GM18868 (cell line): ENCODE measurements around the gene WDR48.
"Not testable (repeated sequence)": the region's sequence is repeated elsewhere in the genome, so short reads cannot be mapped to it uniquely, and the experiment has no call there.

ENCODE experiments used
- ATAC-seq: cut with Tn5 transposase; IDR thresholded peaks from one replicate; pipeline ENCODE4 v1.9.1; 2021; ENCODE audit warnings: mild to moderate bottlenecking, moderate library complexity; ENCODE audit not compliant: unreplicated experiment

WDR48 gene

DNA sequence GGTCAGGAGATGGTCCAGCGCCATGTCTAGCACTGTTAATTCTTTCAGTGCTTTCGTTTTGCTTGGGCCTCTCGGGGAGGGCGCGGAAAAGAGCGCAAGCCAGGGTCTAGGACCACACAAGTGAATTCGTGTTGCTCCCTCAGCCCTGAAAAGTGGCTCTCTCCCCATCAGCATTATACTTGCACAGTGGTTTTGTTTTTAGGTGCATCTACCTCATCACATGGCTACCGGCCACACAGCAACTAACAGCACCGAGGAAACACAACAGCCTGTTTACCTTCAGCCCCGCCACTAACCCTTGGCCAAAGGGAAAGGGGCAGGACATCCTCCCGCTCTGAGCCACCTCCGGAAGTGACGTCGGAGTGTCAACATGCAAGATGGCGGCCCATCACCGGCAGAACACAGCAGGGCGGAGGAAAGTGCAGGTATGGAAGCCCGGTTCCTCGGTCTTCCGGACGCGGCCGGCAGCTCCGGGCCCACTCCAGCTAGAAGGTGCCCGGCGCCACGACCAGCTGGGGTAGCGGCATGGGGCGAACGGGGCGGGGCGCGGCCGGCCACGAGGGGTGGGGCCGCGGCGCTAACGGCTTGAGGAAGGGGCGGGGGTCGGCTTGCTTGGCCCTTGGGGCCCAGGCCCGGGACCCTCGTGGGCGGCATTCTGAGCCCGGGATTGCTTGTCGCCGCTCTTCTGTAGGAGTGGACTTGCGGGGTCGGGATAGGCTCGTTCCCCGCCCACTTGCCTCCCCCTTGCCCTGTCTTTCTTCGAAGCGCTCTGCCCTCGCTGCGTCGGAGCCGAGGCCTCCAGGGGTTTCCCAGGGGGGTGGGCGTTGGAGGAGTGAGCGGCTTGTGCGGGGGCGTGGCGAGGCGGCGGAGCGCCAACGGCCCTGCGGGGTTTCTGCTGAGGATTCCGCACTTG, at the start of gene WDR48, which contains the start of gene SCN11A:
Gene WDR48 (plus strand): TSS at position 368 of the 913 bp plus-strand sequence. CDS start 10 bp downstream, at position 378.
Gene SCN11A (minus strand): TSS at position 296 of the 913 bp plus-strand sequence. CDS start 101,582 bp downstream, outside the sequence.
- ATAC-seq, result peak; percentile 96

DNA sequence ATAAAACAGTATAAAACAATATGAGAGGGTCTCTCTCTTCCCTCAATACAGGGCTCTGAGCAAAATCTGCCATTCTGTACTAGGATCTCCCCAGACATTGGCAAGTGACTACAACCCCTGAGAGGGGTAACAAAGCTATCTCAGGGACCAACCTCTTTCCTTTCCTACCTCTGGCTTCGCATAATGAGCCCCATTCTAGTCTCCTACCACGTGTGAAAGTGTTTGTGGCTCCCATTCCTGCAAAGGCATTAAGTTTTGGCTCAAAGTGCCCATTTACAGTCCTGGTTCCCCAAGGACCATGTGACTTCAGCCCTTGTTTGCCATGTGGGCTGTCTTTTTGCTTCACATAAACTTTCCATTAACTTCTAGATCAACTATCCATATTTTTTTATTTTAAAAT, 46.5 kb upstream of the WDR48 start:
- no peak for ATAC-seq

DNA sequence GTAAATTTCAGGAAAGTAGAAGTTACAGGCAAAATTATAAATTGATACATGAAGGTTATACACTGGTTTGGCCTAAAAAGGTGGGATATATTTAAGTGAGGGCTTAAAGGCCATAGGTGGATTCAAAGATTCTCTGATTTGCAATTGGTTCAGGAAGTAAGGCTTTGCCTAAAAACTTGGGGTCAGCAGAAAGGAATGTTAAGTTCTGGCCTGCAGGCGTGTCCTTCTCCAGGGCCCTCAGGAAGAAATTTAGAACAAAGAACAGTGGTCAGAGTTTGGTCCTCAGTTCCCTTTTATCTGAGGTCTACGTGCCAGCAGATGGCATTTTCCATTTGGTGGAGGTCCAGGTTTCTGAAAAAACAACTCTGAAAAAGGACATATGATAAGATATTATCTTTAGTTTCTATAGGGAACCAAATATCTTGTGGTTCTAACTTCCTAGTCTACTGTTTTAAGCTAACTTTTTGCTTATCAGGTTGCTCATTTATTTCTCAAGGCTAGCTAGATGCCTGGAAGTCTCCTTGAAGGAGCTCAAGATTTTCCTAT, 40.6 kb upstream of the WDR48 start:
- no peak for ATAC-seq

DNA sequence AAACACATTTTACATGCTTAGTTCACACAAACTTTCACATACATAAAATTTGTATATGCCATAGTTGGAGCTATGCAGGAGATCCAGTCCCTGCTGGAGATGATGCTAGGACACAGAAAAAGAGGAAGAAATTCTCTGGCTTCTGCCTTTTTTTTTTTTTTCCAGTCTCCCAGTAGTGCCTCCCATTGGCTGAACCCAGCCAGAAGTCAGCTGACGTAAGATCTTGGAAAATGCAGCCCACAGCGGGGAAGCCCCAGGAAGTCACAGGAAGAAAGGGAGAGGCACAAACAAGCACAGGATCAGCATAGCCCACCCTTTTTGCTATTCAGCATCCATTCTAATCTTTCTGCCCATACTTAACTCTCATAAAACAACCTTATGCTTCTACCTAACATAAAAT, 38.5 kb upstream of the WDR48 start:
- ATAC-seq, result no peak

DNA sequence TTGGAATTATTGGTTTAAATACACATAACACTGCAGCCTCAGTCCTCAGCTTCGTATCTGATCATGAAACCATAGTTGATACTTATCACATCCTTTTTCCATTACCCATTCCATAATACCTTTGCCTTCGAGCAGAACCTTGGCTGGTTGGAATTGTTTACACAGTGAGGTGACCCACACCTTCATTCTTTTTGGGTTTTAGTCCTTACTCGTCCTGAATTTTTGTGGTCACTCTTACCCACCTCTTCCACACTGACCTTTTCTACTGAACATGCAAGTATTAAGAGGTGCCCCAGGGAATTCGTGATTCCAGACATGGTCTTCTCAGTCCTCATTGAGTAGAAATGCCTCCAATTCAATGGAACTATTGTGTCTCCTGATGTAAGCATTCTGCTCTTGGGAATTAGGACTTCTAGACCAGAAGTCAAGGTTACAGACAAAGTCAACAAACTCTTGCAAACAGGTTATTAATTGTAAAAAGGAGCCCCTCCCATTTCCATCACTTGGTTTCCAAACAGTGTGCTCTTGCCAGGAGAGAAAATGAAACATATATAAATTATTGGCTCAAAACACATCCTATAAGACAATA, 37.8 kb upstream of the WDR48 start:
- ATAC-seq, result no peak

DNA sequence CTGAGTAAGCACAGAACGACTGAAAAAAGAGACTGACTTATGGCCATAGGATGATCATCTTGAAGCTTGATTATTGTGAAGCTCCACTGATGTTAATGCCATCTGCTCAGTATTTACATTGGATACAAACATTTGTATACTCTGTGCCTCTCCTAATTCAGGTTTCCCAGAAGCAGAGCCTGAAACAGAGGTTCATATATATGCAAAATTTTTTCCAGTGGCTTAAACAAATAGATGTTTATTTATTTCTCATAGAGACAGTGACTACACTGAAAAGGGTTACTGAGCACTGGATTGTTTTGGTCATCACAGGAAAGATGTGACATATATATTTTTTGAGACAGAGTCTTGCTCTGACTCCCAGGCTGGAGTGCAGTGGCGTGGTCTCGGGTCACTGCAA, 36.4 kb upstream of the WDR48 start:
- ATAC-seq, result no peak

DNA sequence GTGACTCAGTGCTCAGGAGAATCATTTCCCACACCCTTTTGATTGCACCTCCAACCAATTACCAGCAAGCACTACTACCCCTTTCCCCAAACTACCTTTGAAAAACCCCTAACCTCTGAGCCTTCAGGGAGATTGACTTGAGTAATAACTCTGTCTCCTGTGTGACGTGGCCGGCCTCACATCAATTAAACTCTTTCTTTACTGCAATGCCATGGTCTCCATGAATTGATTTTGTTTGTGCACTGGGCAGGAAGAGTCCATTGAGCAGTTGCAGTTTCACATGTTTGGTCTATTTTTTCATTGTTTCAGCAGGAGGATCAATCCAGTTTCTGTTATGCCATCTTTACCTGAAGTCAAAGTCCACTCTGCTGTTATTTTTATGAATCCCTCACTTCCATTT, 32.5 kb upstream of the WDR48 start:
- ATAC-seq, result peak; percentile 46

DNA sequence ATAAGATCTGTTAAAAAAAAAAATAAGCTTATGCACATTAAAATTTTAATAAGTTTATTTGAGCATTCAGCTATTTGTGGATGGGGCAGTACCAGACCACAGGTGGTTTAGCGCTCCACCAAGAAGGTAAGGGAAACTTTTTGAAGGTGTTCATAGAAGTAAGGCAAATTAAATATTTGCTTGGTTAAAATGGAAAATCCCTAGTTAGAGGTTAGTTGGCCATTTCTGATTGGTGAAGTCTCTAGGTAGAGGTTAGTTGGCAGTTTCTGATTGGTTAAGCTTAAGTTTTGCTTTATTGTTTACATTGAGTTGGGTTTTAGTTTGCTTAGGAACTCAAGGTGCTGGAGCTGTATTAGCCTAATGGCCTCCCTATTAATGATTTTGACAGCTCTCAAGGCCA, 30.8 kb upstream of the WDR48 start:
- ATAC-seq, result peak; percentile 78

DNA sequence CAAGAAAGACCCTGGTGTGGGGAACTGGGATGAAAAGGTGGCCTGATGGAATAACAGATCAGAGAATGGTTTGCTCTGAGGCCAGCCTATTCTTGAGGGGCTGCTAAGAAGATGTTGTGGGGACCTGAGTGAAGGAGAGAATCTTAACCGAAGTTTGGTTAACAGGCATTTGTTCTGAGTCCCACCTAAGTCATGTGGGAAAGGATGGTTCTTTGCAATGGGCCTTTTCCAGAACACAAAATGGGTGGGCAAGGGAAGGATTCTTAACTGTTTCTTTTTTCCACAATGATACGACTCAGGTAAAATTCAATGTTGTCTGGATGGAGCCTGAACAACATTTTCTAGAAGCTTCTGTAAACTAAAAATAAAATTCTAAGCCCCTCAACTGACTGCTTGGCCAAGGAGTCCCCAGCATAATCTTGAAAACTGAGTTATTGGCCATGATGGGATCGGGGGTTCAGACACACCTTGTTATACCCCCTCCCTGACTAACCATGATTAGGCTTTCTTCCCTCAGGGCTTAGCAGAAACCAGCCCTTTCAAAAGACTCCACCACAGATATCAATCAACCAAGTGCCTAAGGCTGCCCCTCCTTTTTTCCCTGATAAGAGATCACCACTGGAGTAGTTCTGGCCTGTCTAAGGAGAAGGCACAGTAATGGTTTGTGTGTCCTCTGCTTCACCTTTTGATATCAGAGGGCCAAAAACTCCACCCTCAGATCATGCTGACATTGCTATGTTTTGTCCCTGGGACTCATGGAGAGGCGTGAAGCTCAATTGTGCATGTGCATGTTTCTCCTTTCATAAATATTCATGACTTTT, 30.1 kb upstream of the WDR48 start:
- no peak for ATAC-seq

DNA sequence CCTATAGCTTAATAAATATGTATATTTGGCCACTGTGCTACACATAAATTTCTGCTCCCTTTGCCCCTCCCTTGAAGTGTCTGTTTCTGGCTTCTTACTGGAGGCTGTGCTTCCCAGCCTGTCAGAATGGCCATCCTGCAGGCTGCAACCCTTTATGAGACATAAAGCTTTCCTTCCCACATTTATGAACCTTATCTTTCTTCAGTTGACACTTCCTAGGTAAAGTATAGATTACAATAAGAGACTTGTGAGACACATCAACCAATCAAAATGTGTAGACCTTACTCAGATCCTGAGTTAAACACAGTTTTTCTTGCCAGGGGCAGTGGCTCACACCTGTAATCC, 29.6 kb upstream of the WDR48 start:
- ATAC-seq, result no peak

DNA sequence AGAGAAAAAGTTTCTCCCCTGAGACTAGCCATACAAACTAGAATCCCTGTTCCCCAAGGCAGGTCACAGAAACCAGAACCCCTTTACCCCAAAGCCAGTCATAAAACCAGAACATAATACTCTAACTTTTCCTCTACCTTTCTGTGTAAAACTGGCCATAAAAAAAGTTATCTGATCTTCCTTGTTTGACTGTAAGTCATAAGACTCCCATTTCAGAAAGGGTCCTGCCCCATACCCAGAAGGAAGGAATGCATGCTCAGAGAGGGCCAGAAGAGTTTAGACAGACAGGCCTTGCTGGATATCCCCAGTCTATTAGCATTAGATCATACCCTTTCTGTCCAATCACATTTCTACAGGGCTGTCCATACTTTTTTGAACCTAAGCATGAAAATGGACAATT, 27.3 kb upstream of the WDR48 start:
- ATAC-seq, result no peak

DNA sequence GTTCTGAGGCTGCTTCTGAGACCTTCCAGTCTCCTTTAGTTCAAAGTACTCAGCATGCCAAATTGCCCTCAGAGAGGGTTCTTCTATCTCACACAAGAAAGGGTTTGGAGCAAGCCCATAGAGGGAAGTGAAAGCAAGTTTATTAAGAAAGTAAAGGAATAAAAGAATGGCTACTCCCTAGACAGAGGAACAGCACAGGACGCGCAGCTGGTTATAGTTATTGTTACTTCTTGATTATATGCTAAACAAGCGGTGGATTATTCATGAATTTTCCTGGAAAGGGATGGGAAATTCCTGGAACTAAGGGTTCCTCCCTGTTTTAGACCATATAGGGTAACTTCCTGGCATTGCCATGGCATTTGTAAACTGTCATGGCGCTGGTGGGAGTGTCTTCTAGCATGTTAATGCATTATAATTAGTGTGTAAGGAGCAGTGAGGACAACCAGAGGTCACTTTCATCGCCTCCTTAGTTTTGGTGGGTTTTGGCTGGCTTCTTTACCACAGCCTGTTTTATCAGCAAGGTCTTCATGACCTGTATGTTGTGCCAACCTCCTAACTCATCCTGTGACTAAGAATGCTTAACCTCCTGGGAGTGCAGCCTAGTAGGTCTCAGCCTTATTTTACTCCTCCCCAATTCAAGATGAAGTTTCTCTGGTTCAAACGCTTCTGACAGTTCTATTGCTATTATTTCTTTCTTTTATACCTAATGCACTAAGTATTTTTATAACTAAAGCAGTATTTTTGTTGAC, 26.4 kb upstream of the WDR48 start:
- no peak for ATAC-seq

DNA sequence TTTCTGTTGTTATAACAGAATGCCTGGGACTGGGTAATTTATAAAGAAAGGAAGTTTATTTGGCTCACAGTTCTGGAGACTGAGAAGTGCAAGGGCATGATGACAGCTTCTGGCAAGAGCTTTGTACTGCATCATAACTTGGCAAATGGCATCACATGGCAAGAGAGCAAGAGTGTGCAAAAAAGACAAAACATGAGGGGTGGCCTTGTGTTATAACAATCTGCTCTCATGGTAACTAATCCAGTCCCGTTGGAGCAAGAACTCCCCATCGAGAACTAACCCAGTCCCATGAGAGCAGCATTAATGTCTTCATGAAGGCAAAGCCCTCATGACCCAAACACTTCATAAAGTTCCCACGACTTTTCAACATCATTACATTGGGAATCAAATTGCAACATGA, 23.3 kb upstream of the WDR48 start:
- ATAC-seq, result no peak

DNA sequence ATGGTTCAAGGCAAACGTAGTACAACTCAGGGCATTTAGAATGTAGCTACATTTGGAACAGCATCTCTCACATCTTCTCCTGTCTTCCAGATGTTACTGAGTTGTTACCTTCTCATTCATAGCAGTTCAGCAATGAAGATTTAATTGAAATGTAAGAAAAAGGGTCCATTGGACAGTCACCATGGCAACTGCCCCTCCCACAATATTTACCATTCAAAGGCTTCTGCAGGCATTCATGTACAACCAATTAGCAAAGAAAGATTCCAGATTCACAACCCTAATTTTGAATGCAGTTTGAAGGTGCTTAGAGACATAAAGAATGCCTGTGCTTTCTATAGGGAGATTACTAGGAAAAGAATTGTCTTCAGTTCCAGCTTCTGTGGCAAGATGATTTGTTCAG, 22.3 kb upstream of the WDR48 start:
- ATAC-seq, result no peak

DNA sequence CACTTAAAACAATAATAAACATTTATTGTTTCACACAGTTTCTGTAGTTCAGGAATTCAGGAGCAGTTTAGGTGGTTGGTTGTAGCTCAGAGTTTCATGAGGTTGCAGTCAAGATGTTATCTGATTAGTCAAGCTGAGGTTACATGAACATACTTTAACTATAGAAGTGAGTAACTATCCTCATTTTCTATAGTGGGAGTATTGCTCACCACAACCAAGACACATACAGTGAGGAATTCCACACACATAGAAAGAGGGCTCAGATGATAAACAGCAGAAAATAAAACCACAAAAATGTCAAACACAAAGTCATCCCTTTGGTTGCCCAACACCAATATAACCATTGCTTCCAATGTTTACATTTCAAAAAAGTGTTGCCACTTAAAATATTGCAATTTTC, 13.7 kb upstream of the WDR48 start:
- ATAC-seq, result no peak

DNA sequence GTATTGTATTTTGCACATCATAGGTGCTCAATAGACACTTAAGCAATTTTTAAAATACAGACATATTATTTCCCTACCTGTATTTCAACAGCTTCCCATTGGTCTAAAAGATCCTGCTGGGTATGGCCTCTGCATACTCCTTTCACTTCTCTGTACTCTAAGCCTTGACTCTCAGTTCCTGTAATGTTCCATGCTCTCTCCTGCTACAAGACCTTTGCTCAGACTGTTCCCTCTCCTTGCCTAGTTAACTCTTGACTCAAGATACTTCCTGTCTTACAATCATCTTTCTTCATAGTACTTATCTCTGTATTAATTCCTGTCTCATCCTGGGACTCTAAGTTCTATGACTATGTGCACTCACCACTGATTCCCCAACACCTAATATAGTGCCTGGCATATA, 1.8 kb upstream of the WDR48 start:
- ATAC-seq, result no peak

DNA sequence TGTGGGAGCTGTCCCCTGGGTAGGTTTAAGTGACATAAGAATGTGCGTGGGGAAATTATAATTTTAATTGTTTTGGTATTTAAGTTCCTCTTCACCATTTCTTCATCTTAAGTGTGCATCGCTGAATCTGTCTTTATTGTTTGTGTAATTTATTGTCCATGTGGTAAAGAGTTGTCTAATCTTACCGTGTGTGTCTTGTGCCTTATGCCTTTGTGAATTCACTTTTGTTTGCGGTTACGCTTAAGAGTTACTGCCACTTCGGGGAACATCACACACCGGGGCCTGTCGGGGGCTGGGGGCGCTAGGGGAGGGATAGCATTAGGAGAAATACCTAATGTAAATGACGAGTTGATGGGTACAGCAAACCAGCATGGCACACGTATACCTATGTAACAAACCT, 767 bp downstream of the WDR48 start:
- ATAC-seq, result no peak

DNA sequence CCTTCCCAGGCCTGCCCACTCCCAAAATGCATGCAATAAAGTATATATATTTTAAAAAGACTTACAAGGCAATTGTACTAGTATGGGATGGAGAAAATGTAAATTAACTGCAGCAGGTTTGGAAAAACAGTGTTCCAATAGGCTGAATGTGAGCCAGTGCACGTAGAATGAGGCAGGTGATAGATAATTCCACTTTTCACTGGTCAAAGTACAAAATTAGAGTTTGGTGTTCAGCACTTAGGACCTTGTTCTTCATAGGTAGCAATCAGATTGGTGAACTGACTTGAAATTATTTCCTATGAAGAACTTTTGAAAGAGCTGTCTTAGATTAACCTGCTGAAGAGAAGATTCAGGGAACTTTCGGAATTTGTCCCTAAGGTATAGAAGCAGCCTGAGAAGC, 1.9 kb downstream of the WDR48 start:
- ATAC-seq, result no peak

DNA sequence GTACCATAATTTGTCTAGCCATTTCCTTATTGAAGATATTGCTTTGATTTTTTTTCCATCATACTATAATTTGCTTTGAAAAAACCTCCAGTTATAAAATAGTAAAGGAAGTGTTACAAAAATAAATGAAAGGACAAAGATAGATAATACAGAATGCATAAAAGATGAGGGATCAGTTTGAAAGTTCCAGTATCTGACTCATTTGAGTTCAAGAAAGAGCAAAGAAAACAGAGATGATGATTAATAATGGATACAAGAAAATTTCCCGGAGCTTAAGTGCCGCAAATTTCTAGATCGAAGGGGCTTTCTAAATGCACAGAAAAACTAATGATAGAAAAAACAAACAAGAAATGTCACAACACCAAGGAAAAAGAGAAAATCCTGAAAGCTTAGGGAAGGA, 4.3 kb downstream of the WDR48 start:
- no peak for ATAC-seq

DNA sequence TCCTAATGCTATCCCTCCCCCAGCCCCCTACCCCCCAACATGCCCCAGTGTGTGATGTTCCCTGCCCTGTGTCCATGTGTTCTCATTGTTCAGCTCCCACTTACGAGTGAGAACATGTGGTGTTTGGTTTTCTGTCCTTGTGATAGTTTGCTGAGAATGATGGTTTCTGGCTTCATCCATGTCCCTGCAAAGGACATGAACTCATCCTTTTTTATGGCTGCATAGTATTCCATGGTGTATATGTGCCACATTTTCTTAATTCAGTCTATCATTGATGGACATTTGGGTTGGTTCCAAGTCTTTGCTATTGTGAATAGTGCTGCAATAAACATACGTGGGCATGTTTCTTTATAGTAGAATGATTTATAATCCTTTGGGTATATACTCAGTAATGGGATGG, 9.4 kb downstream of the WDR48 start:
- ATAC-seq, result not testable (repeated sequence)

DNA sequence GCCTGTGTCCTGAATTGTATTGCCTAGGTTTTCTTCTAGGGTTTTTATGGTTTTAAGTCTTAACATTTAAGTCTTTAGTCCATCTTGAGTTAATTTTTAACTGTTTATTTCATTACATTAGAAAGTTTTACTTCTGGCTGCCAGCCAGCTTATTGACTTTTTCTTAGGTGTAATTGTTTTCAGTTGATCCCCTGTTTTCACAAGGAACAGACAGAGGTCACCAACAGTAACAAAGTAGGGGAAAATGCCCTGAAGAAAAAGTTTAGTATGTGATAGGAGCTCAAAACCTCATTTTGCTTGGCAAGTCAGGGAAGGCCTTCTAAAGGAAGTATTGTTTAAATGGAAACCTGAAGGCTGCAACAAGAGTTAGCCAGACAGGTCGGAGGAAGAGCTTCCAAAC, 10.4 kb downstream of the WDR48 start:
- no peak for ATAC-seq
